GM18858 (cell line): ENCODE results near the gene CYTH4.

ENCODE experiments used
- ATAC-seq: cut with Tn5 transposase; IDR thresholded peaks from one replicate; pipeline ENCODE4 v1.9.1; 2021; ENCODE audit not compliant: unreplicated experiment

CYTH4 gene

DNA sequence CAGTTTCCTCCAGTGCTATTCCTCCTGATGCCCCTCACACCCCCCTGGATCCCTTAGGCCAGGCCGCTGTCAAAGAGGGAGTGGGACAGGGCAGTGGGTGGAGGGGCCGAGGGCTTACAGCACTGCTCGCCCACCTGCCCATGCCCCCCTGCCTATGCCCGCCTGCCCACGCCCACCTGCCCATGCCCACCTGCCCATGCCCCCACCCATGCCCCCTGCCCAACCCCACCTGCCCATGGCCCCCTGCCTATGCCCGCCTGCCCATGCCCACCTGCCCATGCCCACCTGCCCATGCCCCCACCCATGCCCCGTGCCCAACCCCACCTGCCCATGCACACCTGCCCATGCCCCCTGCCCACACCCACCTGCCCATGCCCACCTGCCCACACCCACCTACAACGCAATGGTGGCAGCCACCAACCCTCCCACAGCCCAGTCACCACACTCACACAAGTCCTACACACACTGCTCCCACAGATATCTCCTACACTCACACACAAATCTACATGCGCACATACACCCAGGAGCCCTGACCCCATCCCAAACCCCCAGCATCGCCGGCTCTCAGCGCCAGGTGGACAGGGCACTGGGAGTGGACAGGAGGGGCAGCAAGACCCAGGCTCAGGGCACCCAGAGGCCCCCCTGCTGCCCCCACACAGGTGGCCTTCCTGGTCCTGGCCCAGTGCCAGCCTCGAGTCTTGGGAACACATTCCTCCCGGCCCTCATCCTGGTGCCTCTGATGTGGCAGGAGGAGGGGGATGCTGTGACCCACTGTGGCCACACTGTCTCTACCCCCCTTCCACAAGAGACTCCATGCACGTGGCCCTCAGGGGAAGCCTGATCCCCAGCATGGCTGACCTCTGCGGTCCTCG, 61.8 kb downstream of the CYTH4 start:
- no peak for ATAC-seq

DNA sequence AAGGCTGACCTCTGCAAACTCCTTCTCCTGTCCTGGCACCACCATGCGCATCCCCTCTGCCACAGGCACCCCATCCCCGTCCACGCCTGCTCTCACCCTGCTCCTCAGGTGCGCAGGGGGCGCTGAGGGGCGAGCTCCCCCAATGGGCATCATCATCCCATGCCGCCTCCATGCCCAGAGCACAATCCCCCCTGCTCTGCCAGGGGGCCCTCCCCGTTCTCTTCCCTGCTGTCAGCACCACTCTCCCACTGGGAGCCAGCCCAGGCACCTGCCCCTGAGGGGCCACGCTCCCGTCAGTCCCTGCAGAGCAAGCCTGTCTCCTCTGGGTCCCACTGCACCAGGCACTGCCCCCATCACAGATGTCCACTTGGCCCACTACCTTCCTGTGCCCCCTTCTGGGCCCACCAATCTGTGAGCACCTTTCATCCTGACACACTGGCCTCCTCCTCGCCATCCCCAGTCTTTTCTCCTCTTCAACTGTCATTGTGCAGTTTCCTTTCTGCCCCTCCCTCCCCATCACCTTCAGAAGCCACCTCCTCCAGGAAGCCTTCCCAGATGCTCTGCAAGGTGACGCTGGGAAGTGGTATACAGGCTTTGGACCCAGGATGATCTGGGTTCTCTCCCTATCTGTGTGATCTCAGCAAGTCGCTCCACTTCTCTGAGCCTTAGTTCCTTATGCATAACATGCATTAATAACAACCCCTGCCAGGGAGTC, 62.6 kb downstream of the CYTH4 start:
- no peak for ATAC-seq

DNA sequence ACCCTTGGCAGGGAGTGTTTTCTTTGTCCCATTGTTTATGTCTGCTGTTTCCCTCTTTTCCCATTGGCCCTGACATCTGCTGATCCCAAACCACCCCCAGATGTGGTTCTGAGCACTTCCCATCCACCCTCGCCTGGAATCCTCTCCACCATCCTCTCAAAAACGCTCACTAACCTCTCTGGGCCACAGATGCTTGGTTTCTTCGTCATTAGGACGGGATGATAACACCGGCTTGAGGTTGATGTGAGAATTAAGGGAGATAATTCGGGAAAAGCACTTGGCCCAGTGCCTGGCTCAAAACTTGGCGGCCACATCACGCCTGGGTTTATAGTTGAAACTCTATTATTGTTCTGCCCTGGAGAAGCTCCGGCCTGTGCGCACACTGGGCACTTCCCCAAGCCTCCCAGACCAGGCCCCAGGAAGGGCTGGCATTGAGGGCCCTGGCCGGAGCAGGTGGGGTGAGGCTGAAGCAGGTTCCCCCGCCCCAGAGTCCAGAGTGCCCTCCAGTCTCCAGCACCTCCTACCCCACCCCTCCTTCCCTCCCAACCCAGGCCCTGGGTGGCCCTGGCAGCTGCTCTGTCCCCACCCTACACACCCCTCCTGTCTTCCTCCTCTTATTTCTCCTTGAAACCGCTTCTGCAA, 63.7 kb downstream of the CYTH4 start:
- no peak for ATAC-seq

DNA sequence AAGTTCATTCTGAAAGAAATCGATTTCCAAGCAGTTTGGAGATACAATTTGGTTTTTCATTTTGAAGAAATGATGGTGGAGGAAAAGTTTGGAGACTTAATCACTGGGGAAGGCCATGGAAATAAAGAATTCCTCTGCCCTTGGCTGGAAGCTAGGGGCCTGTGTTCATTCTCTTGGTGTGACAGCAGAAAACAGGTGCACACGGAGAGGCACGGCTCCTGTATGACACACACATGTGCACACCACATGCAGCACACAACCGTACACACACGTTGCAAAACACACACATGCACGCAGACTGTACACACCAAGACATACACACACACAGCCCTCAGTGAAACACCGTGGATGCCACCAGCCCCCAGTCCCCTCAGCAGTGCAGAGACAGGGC, 64.2 kb downstream of the CYTH4 start:
- no peak for ATAC-seq

DNA sequence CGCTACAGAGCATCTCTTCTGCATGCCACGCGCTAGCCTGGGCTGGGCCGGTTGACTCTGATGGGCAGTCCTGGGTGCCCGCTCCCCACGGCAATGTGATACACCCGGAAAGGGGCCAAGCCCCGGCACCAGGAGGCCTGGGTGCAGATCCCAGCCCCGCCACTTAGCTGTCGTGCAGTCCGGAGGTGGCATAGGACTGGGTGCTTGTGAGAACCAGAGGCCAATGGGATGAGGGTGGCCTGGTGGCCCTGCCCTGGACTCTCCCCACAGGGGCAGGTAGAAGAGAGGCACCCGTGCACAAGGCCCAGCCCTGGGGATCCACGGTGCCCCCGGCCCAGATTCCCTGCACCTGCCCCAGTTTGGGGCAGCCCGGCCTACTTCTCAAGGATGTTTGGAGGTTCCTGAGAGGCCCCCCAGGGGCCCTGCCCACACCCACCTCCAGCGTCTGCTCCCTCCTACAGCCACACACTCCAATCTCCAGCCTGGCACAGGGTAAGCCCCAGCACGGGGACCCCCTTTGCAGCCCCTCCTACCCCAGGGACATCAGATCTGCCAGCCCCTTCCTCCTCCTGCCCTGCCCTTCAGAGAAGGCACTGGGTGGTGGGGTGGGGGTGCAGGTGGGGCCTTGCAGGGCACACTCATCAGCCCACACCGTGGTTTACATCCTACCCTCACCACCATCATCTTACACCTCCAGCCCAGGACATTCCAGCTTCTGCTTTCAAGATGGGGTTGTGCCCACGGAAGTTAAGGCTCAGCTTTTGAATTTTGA, 66.9 kb downstream of the CYTH4 start:
- no peak for ATAC-seq

DNA sequence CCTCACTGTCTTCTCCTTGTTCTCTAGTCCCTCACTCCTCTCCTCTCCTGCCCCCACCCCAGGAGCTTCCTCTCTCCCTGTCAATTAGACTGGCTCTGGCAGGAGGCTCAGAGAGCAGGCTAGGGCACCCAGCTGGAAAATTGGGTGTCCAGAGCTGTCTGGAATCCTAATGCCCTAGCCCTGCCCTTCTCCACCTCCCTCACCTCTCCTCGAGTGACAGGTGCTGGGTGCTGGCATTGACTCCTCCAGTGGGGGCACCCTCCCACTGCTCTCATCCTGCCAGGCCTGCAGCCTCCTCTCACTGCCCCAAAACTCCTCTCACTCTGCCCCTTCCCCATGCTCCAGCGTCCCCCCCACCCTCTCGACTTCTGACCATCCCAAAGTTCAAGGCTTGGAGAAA, 68.9 kb downstream of the CYTH4 start:
- no peak for ATAC-seq

DNA sequence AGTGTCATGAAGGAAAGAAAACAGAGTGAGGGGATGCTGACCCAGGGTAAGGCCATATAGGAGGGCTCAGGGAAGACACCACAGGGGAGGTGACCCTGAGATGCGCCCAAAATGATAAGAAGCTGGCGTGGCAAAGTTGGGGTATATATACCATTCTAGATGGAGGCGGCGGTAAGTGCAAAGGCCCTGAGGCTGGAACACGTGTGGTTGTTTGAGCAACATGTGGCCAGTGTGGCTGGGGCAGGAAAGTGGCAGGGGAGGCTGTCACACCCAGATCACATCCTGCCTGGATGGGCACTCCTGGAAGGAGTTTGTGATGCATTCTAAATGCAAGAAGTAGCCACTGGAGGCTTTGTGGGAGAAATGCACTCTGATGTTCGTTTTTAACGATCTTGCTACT, 70.2 kb downstream of the CYTH4 start:
- no peak for ATAC-seq

DNA sequence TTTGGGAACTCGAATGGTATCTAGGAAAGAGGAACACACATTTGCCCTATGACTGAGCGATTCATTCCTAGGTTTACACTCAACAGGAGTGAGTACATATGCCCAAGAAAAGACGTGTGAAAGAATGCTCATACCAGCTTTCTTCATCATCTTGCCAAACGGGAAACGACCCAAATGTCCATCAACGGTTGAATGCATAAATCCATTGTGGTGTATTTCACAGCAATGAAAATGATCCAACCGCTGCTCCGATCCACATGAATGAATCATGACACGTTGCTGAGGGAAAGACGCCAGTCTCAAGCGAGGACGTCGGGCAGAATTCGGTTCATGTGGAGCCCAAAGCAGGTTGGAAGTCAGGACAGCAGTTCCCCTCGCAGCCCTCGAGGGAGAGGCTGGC, 71.5 kb downstream of the CYTH4 start:
- no peak for ATAC-seq

DNA sequence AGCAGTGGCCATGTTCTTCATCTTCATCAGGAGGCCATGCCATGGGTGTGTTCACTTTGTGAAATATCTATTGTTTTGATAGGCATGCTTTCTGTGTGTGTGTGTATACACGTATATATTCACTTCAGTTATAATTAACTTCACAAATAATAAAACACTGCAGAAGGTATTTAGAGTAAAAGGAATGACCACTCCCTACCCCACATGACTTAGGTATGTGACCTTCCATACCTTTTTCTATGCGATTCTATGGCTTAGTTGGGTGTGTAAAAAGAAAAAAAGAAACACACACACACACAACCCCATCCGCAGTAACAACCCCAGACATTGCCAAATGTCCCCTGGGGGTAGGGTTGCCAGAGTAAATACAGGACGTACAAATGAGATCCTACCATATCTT, 72.0 kb downstream of the CYTH4 start:
- no peak for ATAC-seq

DNA sequence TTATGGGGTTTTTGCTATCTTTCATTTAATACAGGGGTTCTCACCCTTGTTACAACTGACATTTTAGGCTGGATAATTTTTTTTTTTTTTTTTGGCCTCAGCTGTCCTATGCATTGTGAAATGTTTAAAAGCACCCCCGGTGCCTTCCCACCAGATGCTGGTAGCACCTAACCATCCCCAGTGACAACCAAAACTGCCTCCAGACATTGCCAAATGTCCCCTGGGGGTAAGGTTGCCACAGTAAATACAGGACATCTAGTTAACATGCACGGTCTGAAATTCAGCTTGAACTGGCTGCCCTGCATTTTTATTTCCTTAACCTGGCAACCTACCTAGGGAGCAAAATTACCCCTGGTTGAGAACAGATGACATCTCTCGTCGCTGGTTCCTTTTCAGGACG, 72.4 kb downstream of the CYTH4 start:
- ATAC-seq = no peak

DNA sequence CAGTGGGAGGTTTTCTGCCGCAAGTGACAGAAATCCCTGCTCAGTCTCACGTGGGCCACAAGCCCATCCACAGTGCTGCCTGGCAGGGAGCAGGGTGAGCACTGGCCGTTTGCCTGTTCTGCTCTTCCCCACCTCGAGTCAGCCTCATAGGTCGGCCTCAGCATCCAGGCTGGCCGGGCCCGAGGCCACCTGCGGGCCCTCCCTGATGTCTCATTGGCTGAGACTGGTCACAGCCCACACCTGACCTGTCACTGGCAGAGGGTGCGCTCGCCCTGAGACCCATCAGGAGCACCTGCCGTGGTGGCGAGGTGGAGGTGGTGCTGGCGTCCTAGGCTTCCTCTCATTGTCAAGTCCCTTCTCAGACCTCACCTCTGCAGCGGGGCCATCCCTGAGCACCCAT, 72.9 kb downstream of the CYTH4 start:
- no peak for ATAC-seq

DNA sequence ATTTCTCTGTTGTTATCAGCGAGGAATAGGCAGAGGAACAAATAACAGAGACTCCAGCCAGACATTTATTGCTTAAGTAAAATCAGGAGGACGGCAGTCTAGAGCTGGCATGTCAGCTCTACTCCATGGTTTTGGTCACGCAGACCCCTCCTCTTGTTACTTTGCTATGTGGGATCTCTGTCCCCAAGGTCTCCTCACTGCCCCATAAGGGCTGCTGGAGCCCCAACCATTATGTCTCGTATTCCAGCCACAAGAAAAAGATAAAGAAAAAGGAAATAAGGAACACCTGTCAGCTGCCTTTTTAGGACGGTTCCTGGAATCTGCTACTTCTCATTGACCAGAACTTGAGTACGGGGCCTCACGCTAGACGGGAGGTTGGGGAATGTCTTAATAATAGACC, 74.6 kb downstream of the CYTH4 start:
- no peak for ATAC-seq

DNA sequence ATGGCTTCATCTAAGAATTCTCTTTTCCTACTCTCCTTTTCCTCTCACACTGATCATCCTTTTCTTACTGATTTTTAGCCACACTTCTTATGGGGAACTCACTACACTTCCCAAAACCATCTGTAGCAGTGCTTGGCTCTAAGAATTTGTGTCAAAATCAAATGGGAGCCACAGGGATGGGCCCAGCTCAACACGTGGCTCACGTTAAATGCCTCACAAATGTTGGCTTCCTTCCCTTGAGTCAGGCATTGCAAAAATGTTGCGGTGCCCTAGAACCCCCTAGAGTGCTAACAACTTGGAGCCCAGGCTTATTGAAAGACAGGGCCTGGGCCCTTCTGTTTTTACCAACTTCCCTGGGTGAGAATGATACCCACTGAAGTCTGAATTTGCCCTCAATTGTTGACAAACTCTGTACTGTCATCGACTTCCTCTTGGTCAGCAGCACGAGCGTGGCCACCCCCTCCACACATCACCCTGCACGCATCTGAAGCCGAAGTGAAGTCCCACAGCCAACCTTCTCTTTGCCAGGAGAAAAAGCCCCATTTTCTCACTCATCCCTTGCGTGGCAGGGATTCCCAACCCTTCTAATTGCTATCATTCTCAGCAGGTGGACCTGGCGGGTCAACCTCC, 75.3 kb downstream of the CYTH4 start:
- ATAC-seq = no peak

DNA sequence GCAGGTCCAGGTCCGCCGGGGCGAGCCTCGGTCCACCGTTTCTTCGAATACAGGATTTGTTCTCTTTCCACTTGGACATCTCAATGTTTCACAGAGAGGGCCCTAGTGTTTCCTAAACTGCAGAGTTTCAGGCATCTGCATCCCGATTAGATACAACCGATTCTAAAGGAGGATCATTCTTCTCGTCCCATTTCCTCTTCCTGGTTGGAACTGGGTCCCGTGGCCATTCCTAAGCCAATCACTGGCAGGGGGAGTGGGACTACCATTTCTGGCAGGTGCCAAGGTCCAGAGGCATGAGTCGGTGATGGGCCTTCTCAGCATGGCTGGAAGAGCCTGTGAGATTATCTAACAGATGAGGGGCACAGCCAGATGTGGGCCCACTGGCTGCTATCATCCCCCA, 76.1 kb downstream of the CYTH4 start:
- no peak for ATAC-seq

DNA sequence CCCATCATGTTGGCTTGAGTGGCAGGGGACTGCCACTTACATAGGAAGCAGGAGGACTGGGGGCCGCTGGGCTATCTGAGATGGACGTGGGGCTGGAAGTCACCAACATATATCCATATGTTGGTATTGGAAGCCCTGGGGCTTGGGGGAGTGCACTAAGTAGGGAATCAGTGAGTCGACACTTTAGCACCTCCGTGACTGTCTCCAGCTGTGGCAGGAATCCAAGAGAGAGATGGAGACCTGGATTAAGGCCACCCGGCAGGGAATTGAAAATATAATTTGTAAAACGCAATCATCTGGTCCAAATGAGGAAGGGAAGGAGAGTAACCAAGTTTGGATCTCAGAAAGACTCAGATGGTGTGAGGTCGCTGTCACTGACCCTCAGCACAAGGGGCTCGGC, 76.6 kb downstream of the CYTH4 start:
- no peak for ATAC-seq

DNA sequence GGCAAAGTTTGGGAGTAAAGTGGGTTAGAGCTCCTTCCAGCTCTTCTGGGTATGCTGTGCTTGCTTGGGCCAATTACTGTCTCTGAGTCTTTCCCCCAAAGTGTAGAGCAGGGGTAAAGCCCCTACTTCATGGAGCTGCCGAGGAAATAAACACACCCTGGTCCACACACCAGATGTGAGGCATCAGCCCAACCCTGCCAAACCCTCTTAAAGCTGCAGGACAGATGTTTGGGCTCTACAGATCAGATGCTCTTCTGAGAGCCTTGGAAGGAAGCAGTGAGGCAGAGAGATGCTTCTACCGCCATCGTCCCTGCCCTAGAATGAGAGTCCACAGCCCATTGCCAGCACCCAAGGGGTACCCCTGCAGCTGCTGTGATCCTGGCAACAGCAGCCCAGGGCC, 80.3 kb downstream of the CYTH4 start:
- ATAC-seq = no peak

DNA sequence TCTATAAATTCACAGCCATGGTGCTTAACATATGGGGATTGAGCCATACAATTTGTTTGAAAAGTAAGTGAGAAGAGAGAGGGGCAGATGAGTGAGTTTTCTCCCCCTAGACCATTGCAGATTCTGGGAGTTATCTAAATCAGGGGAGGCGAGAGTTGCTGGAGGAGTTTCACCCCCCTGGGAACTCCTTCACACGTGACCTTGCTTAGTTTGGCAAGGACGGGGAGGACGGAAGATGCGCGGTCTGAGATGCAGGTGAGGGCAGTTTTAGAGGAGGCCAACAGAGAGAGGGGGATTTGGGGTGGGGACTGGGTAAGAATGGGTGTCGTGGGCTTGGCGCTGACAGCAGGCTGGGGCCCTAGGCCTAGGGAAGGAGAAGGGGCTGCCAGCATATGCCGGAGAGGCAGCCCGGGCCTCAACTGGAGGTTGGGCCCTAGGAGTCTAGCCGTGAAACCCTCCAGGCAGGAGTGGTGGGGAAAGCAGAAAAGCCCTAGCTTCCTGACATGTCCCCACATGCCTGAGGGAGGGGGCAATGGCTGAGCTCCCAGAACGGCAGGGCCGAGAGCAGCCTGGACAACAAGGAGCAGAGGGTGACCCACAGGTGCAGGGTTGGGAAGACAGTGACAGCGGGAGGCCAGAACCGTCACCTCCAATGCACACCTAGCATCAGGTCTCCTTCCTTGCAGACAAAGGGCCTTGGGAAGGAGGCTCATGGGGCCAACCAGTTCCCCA, 81.1 kb downstream of the CYTH4 start:
- ATAC-seq = no peak
